OCI-LY1 (cell line): ENCODE data around the gene CNTNAP2.

Experiments used
- EZH2 ChIP-seq: fragments of 200-600 bp; sonication (generic), shearing (Covaris generic); IDR thresholded peaks from 2 replicates; pipeline ENCODE4 v1.8.0; 2017; ENCODE audit warnings: borderline replicate concordance, mixed run types, mild to moderate bottlenecking, antibody characterized with exemption, low read length, moderate library complexity, mixed read lengths
- TF ChIP-seq, protein P1 (sequence below): fragments of 200-600 bp; sonication (generic), shearing (Covaris generic); IDR thresholded peaks from 2 replicates; pipeline ENCODE4 v1.5.1; 2017; ENCODE audit warnings: mild to moderate bottlenecking, antibody characterized with exemption, low read length, moderate library complexity, mixed read lengths

DNA sequence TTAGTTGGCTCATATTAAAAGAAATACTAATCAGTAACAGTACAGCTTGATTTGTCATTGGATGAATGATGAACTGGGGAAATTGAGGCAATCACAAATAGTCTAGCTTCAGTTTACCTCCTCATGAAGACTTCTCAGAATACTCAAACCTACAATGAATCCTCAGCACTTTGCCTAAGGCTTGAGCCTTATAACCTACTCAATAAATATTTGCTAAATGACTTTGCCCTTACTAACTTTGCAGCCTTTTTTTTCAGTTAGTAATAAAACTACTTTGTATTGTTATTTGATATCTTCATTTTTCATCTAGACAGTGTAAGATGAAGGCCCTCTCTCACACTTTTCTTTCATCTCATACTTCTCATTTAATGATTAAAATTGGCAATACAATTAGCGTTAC is 1311.5 kb downstream of the CNTNAP2 start:
- TF ChIP-seq, protein P1, sequence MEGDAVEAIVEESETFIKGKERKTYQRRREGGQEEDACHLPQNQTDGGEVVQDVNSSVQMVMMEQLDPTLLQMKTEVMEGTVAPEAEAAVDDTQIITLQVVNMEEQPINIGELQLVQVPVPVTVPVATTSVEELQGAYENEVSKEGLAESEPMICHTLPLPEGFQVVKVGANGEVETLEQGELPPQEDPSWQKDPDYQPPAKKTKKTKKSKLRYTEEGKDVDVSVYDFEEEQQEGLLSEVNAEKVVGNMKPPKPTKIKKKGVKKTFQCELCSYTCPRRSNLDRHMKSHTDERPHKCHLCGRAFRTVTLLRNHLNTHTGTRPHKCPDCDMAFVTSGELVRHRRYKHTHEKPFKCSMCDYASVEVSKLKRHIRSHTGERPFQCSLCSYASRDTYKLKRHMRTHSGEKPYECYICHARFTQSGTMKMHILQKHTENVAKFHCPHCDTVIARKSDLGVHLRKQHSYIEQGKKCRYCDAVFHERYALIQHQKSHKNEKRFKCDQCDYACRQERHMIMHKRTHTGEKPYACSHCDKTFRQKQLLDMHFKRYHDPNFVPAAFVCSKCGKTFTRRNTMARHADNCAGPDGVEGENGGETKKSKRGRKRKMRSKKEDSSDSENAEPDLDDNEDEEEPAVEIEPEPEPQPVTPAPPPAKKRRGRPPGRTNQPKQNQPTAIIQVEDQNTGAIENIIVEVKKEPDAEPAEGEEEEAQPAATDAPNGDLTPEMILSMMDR: no peak
- TF ChIP-seq EZH2: no peak
